Jurkat, Clone E6-1 (cell line): ENCODE results near the gene MMP20.

ENCODE experiments used
- DNase-seq: peaks from one replicate; pipeline ENCODE4 v3.0.0-alpha.2; 2011; ENCODE audit warnings: low read depth, low spot score
- H3K4me3 ChIP-seq: 2 replicates; pipeline ENCODE4 v1.5.1; 2011; ENCODE audit warnings: mild to moderate bottlenecking, low read length, control low read depth, moderate library complexity

MMP20 gene

DNA sequence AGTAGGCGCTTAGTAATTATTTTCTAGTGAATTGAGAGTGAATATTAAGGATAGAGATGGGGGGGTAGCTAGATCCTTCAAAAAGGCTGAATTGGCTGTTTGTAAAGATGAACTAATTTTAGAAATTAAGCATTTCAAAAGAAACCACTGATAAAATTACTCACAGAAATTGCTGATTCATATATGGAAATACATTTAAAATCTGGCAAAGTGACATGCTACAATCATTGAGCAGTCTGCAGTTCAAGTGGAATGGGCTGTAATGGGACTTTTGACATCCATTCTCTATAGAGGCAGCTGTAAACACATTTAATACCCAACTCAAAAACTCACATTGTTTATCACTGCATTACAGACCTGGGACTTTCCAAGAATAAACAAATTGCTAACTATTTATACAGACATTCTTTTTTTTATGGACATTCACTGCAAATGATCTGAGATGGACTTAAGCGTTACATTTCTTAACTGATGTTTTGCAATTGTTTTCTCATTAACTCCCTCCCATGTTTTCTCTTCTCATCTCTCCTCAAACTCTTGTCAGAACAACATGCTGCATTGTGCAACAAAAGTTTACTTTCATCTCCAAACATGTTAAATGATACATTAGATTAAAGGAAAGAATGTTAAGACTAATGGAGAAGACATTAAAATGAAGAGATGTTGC, 52.4 kb downstream of the MMP20 start:
- no peak for DNase-seq

DNA sequence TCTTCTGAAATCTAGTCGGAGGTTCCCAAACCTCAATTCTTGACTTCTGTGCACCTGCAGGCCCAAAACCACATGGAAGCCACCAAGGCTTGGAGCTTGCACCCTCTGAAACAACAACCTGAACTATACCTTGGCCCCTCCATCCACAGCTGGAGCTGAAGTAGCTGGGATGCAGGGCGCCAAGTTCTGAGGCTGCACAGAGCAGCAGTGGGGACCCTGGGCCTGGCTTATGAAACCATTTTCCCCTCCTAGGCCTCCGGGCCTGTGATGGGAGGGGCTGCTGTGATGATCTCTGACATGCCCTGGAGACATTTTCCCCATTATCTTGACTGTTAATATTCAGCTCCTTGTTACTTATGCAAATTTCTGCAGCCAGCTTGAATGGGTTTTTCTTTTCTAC, 56.3 kb downstream of the MMP20 start:
- no peak overlapping the region for H3K4me3 ChIP-seq
- DNase-seq = no peak

More for the DNA sequence above, 52.4 kb downstream of the MMP20 start:
- H3K4me3 ChIP-seq = no peak overlapping the region

DNA sequence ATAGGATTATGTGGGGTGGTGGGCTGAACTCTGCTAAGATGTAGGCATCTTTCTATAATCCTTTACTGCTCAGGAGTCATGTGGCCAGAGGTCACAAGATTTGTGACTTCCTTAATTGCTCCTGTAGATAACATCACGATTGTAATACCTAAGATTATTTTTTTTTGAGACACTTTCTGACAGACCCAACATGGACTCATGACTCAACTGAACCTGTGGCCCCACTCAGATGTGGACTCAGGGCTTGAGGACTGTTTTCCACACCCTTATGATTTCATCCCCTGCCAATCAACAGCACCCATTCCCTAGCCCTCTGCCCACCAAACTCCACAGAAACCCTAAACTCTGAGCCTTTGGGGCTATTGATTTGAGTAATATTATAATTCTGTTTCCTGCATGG, 59.0 kb downstream of the MMP20 start:
- no peak for DNase-seq
- H3K4me3 ChIP-seq = no peak overlapping the region

DNA sequence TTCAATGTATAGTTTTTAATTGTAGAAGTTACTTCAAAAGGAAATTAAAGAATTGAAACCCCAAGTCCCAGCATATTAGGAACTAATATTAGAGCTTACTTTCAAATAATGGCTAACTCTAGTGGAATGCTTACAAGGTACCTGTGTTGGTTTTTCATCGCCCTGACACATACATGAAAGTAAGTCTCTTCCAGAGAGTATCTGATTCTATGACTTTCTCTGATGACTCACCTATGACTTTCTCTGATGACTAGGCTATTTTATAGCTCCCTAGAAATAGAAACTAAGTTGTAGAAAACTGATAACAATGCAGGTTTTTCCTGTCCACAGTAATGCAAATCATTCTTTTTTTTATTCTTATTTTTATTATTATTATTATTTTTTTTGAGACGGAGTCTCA, 61.0 kb downstream of the MMP20 start:
- H3K4me3 ChIP-seq = no peak overlapping the region
- DNase-seq = no peak

DNA sequence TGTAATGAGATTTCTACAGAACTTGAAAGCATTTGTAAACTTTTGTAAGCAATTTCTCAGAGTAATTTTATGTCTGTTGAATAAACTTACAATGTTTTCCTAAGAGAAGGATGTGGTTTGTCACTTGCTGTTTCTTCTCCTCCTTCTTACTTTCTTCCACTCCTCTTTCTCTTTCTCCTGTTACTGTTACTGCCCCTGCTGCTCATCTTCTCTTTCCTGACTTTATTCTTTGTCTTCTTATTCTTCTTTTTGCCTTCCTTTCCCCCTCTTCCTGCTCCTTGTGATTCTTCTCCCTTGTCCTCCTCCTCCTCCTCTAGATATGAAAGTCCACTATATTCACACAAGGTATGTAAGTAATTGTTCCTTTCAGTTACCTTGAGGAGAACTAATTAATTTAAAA, 63.5 kb downstream of the MMP20 start:
- H3K4me3 ChIP-seq = no peak overlapping the region
- DNase-seq = no peak

DNA sequence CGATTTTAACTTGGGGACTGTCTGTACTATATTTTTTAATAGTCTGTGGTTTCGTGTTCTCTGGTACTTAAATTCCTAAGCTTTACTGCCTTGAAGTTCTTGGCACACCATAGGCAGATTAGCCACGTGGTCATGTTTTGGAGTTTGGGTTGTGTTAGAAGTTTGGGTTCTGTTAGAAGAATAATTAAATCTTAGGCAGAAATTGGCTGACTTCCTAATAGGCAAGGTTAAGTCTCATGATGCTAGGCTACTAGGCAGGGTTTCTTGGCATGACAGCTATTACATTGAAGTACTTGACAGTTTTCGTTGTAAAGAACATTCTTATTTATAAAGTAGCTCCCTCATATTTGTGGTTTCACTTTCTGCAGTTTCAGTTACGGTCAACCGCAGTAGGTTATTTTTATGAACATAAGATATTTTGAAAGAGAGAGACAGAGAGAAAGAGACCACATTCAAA, 64.5 kb downstream of the MMP20 start:
- DNase-seq = peak; percentile 52
- peak overlapping the region; percentile 0; the same call in 1 of the 2 replicates for H3K4me3 ChIP-seq

DNA sequence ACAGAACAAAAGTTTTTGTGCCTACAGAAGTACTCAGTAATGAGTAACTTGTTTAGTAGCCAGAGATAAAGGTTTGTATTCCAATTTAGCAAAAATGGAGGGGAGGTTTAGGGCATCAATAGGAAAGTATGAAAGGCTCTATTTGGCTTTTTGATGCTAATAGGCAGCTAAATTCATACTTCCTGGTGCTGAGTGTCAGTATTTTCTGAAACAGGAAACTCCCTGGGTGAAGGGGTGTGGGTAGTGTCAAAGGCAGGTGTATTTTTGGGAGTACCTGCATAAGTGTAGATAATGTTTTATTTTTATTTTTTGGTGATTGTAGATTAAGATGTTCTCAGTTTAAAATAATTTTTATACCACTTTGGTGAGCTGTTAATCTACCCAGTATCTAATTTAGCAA, 65.3 kb downstream of the MMP20 start:
- peak; percentile 24 for DNase-seq
- H3K4me3 ChIP-seq = no peak overlapping the region

DNA sequence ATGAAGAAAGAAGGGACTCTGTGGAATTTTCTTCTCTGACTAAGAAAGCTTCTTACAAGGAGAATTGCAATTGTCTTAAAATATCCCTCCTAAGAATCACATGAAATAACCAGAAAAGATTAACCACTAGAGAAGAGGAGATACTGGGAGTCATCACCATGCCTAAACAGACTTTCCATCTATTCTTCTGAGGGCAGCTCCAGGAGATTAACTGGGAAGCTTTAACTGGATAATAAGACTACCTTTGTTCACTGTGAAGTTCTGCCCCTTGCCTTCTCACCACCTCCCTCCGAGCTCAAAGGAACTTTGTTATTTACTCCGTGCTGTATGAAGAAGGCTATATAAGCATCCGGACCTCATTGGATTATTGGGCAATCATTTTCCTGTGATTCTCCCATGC, 70.0 kb downstream of the MMP20 start:
- no peak for DNase-seq
- H3K4me3 ChIP-seq = no peak overlapping the region

DNA sequence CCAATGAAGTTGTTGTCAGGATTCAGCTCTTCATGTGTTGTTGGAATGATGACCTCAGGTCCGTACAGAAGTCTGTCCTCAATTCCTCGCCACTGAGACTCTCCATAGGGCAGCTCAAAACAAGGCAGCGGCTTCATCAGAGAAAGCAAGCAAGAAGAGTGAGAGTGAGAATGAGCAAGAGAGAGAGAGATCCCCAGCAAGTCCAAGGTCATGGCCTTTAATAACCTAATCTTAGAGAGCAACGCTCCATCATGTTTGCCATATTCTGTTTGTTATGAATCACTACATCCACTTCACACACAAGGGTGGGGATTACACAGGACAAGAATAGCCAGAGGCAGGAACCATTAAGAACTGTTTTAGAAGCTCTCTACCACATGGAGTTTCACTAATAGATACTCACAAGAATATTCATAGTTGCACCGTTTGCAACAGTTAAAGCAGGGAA, 71.3 kb downstream of the MMP20 start:
- no peak for DNase-seq
- H3K4me3 ChIP-seq = no peak overlapping the region

DNA sequence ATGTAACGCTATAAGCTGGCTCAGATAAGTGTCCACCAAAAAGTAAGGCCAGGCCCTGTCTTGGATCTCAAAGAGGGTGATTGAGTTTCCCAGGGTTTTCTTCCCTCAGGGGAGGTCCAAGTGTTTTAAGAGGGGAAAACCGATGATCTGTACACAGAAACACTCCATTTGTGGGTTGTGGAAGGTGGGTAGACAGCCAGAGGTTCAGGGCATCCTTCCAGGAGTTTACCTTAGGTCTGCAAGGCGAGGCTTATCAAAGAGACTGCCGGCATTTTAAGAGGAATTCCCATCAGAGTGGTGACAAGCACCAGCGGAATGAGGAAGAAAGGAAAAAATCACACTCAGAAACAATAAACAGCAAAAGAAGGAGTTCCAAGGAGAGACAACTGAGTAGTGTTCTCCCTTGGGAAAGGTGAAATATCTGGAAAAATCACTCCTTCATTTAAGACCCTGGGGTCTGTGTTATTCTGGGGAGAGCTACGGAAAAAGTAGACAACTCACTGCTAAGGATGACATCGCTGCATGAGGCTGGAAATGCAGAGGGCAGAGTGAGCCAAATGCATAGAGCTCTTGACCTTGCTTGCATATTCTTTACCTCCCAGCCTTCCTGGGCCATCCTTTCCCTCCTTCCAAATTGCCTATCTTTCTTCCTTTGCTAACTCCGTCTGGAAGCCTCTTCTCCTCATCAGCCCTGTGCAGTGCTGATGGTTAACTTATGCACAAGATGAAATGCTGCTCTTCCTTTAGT, 72.5 kb downstream of the MMP20 start:
- DNase-seq = no peak

DNA sequence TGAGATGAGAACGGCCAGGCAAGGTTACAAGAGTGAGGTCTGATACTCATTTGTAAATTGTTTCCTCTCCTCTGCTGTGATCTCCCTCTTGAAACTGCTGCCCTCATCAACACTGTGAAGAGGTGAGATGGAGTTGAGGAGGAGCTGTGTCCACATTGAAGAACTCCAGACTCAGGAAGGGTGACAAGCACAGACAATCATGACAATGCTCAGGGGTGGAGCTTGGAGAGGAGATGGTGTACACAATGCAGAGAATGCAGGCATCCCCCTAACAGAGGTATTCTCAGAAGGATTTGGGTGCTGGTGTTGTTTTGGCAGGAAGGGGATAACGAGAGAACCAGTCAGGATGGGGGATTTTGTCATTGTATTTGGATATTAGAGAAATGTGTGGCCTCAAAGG, 73.1 kb downstream of the MMP20 start:
- DNase-seq = no peak
- no peak overlapping the region for H3K4me3 ChIP-seq

More for the DNA sequence above, 72.5 kb downstream of the MMP20 start:
- H3K4me3 ChIP-seq = no peak overlapping the region

DNA sequence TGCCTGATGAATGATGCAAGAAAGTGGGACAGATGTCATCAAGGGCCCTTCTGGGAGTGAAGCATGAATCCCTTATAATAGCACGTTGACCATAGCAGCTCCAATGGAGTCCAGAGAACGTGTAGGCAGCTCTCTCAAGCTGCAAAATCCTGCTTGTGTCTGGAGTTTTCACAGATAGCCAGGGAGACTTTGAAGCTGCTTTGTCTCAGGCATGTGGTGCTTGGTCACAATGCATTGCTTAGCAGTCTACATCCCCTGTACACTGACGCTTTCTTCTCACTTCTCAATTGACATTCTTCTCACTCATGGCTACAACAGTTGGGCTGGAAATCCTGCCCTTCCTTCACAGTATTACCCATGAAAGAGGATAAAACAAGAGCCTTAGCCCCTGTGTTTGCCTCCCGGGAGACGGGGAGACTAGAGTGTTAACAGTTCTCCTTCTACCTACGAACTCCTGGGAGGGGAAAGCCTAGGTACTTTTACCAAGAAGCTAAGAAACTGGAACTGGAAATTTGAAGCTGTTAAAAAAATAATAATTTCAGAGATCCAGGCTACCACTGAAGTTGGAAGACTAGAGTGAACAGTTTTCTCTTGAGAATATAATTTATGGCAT, 73.9 kb downstream of the MMP20 start:
- no peak overlapping the region for H3K4me3 ChIP-seq

DNA sequence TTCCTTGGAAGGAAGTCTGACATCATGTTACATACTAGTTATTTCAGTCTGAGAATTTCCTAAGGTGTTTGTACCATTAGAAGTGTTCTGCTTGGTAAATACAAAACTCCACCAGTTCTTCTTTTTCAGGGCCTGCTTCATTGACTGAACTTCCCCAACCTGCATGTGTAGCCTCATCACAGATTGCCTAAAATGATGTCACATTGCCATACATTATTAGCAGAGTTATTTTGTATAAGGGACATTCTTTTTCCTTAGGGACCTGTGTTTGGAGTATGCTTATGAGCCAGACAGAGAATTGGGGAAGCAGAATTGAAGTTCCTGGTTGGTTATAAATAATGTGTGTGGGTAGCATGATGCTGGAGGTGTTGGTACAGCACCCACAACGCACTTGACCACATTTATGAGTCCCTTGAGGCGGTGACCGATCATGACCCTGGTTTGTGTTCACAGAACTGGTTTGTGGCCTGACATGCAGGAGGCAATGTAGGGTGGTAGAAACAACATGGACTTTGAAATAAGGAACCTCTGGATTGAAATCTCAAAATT, 78.1 kb downstream of the MMP20 start:
- no peak for DNase-seq

More for the DNA sequence above, 73.9 kb downstream of the MMP20 start:
- no peak for DNase-seq

DNA sequence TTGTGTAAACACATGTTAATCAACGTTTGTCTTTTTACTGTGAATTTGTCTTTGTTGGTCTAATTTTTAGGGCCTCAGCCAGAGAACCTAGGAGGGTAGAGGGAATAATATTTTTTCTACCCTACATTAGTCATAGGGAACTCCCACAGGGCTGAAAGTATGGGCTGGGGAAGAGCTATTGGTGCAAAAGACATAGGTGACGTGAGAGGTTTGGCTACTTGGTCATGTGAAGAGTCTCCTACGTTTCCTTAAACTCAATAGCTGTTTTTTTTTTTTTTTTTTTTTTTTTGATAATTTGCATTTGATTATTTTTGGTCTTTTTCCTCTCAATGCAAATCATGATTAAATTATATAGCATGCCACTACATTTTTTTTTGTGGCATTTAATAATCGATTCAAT, 78.7 kb downstream of the MMP20 start:
- DNase-seq = no peak
- H3K4me3 ChIP-seq = no peak overlapping the region

More for the DNA sequence above, 78.1 kb downstream of the MMP20 start:
- H3K4me3 ChIP-seq = no peak overlapping the region

DNA sequence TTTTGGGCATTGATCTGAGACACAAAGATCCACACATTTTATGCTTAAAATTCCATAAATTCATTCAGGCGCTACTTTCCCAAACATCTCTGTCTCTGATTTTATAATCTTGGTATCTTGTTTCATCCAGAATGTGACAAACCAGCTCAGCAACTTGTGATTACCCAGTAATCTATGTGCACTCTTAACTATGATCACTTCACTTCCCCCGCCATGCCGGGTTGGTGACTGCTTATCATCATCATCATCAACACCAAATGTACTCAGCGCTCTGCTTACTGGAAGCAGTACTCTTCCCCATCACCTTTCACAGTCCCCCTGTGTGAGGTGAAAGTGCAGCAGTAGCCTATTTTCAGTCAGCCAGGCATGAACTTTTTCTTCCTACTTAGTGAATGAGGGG, 79.4 kb downstream of the MMP20 start:
- no peak for DNase-seq
- no peak overlapping the region for H3K4me3 ChIP-seq

DNA sequence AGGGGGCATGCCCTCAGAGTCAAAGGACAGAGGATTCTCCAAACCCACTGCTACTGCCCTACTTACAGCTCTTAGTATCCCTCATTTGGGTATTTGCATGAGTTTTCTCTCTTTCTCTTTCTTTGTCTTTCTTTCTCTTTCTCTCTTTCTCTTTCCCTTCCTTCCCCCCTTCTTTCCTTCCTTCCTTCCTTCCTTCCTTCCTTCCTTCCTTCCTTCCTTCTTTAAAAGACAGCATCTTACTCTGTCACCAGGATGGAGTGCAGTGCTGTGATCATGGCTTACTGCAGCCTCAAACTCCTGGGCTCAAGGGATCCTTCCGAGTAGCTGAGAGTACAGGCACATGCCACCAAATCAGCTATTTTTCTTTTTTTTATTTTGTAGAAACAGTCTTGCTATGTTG, 80.5 kb downstream of the MMP20 start:
- DNase-seq = no peak
- H3K4me3 ChIP-seq = no peak overlapping the region

DNA sequence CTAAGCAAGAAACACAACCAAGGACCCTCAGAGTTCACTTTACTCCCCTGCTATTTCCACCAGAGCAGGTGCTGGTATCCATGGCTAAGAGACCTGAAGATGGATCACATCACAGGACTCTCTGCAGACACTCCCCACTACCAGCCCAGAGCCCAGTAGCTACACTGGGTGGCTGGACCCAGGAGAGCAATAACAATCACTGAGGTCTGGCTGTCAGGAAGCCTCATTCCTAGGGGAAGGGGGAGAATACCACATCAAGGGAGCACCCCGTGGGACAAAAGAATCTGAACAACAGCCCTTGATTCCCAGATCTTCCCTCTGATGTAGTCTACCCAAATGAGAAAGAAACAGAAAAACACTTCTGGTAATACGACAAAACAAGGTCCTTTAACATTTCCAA, 85.6 kb downstream of the MMP20 start:
- DNase-seq = no peak
- H3K4me3 ChIP-seq = no peak overlapping the region

DNA sequence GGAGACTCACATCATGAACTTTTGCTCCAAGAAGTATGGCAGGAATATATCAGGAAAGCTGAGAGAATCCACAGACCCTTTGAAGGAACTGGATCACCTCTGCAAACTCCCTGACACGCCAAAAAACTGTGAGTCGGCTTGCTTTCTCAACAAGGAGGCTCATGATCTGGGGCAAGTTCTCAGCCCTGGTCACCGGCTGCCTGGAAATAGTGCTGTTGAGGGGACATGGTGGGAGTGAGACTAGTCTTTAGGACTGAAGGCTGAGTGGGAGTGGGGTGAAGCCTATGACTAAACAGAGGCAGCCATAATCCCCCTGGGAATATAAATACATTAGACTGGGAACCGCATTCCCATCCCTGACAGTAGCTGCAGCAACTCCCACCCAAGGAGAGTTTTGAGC, 86.2 kb downstream of the MMP20 start:
- no peak for DNase-seq
- H3K4me3 ChIP-seq = no peak overlapping the region

DNA sequence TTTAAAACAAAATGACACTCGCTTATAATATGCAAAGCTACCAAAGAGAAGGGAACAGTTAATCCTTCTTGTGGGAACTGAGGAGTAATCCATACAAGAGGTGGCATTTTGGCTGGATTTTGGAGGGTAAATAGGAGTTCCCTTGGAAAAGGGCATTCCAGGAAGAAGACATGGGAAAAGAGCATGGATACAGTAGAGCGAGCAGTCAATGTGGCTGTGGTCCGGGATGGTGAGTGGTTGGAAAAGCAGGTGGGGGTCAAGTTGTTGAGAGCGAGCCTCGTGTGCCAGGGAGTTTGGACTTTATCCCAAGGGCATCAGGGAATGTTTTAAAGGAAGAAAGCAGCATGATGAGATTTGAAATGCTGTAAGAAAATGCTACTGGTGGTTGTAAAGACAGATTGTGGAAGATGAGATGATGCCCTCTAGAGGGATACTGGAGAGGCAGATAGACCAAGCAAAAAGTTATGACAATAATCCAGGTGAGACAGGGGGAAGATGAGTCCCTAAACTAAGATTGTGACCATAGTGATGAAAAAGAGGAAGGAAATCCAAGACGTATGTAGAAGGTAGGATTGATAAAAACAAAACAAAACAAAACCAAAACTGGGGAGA, 90.8 kb downstream of the MMP20 start:
- no peak for DNase-seq
- no peak overlapping the region for H3K4me3 ChIP-seq

DNA sequence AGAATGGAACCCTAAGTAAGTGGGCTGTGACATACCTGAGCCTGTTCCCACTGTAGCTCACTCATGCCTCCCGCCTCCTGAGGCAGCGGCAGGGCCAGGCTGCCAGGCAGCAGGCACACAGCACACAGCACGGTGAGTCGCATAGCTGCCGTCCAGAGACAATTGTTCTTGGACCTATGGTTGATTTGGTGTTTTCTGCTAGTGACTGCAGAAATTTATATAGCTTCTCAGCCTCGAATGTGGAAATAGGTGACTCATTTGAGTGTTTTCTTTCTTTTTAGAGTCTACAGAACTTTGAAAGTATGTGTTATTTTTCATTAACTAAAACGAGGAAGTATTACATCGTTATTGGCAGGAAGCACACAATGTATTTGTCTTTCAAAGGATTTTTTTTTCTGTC, 94.6 kb downstream of the MMP20 start, which contains the start of gene MMP7:
MMP7 (minus strand) TSS at position 190 of the 400 bp plus-strand sequence; CDS start at position 143, 47 bp downstream.
- no peak within 1 kb of the TSS for H3K4me3 ChIP-seq
- no peak for DNase-seq
